Mammary epithelial cell (primary cell): ENCODE data around the gene PMPCA.

Source experiments
- CTCF ChIP-seq, 2 donors: IDR thresholded peaks in 1 of 2; conservative IDR thresholded peaks in 1 of 2; 2 replicates each; pipeline ENCODE4 v1.5.1; 2011 to 2012; ENCODE audit warnings: inconsistent platforms in 2 of 2, low read length in 2 of 2, mild to moderate bottlenecking in 2 of 2, control low read depth in 1 of 2, low read depth in 1 of 2; ENCODE audit not compliant: insufficient read depth in 1 of 2; ENCODE audit errors: extremely low read depth in 1 of 2
- EZH2 ChIP-seq: IDR thresholded peaks from 2 replicates; pipeline ENCODE4 v1.6.1; 2012; ENCODE audit warnings: low read length, inconsistent platforms, borderline replicate concordance

- TF ChIP-seq CTCF (conservative IDR thresholded peaks at IDR 0.05 in 1 of 2, IDR thresholded peaks at IDR 0.05 in 1 of 2; ENCODE audit: extremely low read depth in 1 of 2, insufficient read depth in 1 of 2, low read depth in 1 of 2, low read length in 2 of 2) (no peak), EZH2 (no peak)
Observed at GRCh38 chr9:136398286-136398685, 12.2 kb upstream of the PMPCA start.
